ENCODE results near the gene MMP8. TPM values are rescaled to one million over a fixed set of nuclear protein-coding genes. Genes with fewer than 3 reads are reported as not detected.

Gene MMP8
- polyA plus RNA-seq, 4 donors, result 0.11 TPM; not detected in 3

DNA sequence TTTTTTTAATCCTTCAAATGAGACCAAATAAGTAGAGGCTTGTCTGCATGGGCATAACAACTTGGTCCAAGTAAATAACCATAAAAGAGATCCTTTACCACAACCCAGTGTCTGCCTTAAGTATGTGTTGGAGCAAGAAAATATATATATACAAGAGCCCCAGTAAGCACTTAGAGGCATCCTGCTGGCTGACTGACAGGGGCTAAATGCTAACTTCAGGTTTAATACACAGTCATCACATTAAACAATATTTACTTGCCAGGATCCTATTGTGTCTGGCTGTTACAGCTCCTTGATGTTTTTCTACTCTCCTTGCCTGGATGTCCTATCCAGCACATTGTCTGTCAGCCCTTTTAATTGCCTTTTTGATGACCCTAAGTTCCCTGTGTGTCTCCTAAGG lies 62.1 kb downstream of the MMP8 start:
- DNase-seq (ENCODE audit: low read depth in 4 of 4, low spot score in 3 of 4), result no peak

Other genes with a start within 250 kb of the MMP8 start
- gene MMP7, start 194.2 kb downstream of the MMP8 start, polyA plus RNA-seq (ENCODE audit: insufficient read length in 4 of 4), result 10 to 100 TPM in 3 of 4 donors, under 1 TPM in 1; 0.50 to 31.0 (median 25.4) TPM
- not detected for gene MMP20, start 99.6 kb downstream of the MMP8 start, polyA plus RNA-seq (ENCODE audit: insufficient read length in 4 of 4)
- gene MMP27, start 19.2 kb downstream of the MMP8 start, polyA plus RNA-seq (ENCODE audit: insufficient read length in 4 of 4), result not detected
- gene MMP10, start 55.7 kb upstream of the MMP8 start, polyA plus RNA-seq (ENCODE audit: insufficient read length in 4 of 4), result under 1 TPM in 2 of 4 donors, not detected in 2; 0.07 to 0.22 TPM
- gene MMP1, start 73.2 kb upstream of the MMP8 start, polyA plus RNA-seq (ENCODE audit: insufficient read length in 4 of 4), result under 1 TPM in 3 of 4 donors, not detected in 1; 0.11 to 0.47 (median 0.12) TPM
- under 1 TPM in 1 of 4 donors, not detected in 3; 0.10 TPM for gene MMP3, start 118.7 kb upstream of the MMP8 start, polyA plus RNA-seq (ENCODE audit: insufficient read length in 4 of 4)
- 1 to 10 TPM in 3 of 4 donors, under 1 TPM in 1; 0.07 to 6.8 (median 2.3) TPM for gene MMP12, start 150.0 kb upstream of the MMP8 start, polyA plus RNA-seq (ENCODE audit: insufficient read length in 4 of 4)
- gene MMP13, start 230.8 kb upstream of the MMP8 start, polyA plus RNA-seq (ENCODE audit: insufficient read length in 4 of 4), result under 1 TPM in 3 of 4 donors, not detected in 1; 0.13 to 0.18 (median 0.14) TPM

All from left renal pelvis (tissue), 4 donors.